Body of pancreas (tissue), 4 donors: ENCODE data around the gene TPSB2. TPM values are rescaled to one million over a fixed set of nuclear protein-coding genes. Genes with fewer than 3 reads are reported as not detected.
A peak's percentile ranks its signal among the peaks of the same experiment; 100 is the strongest.
"Not testable (repeated sequence)": the region's sequence is repeated elsewhere in the genome, so short reads cannot be mapped to it uniquely, and the experiment has no call there.

Experiments
- ATAC-seq: fragments of 150-250 bp; one replicate; pipeline ENCODE4 v1.9.1; 2016
- DNase-seq, 4 donors: peaks; one replicate each; pipeline ENCODE4 v3.0.0-alpha.2; 2019
- H3K27ac ChIP-seq, 4 donors: fragments of 200-600 bp; sonication (generic); 1 replicate in 3 of 4; 2 replicates in 1 of 4; pipeline versions ENCODE4 v1.5.1 to v1.6.1; 2016 to 2019; ENCODE audit warnings: mild to moderate bottlenecking in 1 of 4, mixed read lengths in 1 of 4, moderate library complexity in 1 of 4
- H3K27me3 ChIP-seq, 2 donors: fragments of 200-600 bp; sonication (generic); one replicate each; pipeline ENCODE4 v1.6.0; 2016; ENCODE audit warnings: mild to moderate bottlenecking in 1 of 2
- H3K36me3 ChIP-seq, 2 donors: fragments of 200-600 bp; sonication (generic); replicated peaks in 1 of 2; 2 replicates each; pipeline ENCODE4 v1.5.1; 2016; ENCODE audit warnings: low read depth in 2 of 2; ENCODE audit not compliant: insufficient read depth in 1 of 2
- H3K4me1 ChIP-seq: fragments of 200-600 bp; sonication (generic); one replicate; pipeline ENCODE4 v1.6.0; 2016
- H3K4me3 ChIP-seq, 2 donors: fragments of 200-600 bp; sonication (generic); 1 replicate in 1 of 2; 2 replicates in 1 of 2; pipeline ENCODE4 v1.5.1; 2016 to 2019
- H3K9me3 ChIP-seq, 3 donors: fragments of 200-600 bp; sonication (generic); 1 replicate in 2 of 3; 2 replicates in 1 of 3; pipeline ENCODE4 v1.5.1; 2016
- POLR2A ChIP-seq, 3 donors: fragments of 450-650 bp; IDR thresholded peaks; one replicate each; pipeline ENCODE4 v1.6.1; 2016; ENCODE audit warnings: antibody characterized with exemption in 3 of 3, mild to moderate bottlenecking in 2 of 3
- WGBS, 2 donors: methylation state at CpG; one replicate each; pipeline ENCODE4 v1.1.5; 2017; 5-methylcytosine and 5-hydroxymethylcytosine counted together
- intact Hi-C: fragments of 100-400 bp; cut with DNase I; formaldehyde crosslinking; loops from one replicate; pipeline ENCODE4 v1.15.1; 2023
- total RNA-seq, 2 donors: library from RNA; depleted of rRNA; stranded (reverse); fragments of >200 nt; gene quantifications; one replicate each; pipeline ENCODE4 v1.1.0, GENCODE V29; 2016
- TF ChIP-seq, protein P1 (sequence below), 7 experiments: fragments of 450-650 bp in 4 of 7; fragments of 200-600 bp in 3 of 7; sonication (generic) in 3 of 7; IDR thresholded peaks; one replicate each; pipeline ENCODE4 v1.5.1; 2016 to 2019; ENCODE audit warnings: antibody characterized with exemption in 7 of 7

The TPSB2 gene
- total RNA-seq, 2 donors from 2014 or later, result 4.4 to 21.8 TPM

DNA sequence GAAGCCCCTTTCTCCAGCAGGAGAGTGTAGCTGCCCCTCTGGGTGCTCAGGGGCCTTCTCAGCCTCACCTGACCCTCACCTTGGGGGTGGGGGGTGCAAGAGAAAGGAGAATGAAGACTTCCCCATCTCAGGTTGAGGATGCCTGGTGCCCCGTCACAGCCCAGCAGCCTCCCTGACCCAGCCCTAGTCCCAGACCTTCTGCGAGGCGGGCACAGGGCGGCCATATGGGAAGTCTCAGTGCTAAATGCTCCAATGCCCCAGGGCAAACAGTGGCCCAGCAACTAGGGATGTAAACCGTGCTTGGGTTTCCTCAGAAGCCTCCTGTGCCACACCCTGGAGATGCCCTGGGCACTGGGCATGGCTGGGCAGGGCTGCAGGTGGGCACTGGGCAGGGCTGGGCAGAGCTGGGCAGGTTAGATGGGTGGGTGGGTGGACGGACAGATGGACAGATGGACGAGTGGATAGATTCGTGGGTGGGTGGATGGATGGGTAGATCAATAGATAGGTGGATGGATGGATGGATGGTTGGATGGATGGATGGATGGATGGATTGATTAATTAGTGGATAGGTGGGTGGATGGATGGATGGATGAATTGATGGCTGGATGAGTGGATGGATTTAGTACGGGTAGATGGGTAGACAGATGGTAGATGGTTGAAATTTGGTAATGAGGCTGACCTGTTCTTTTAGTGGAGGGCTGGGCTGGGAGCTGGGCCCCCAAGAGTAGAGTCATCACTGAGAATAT is 42.6 kb upstream of the TPSB2 start:
- intact Hi-C loops, result no loop called here
- WGBS, 2 donors, result 64% methylated on average over 4 to 9 of the region's 9 CpGs

DNA sequence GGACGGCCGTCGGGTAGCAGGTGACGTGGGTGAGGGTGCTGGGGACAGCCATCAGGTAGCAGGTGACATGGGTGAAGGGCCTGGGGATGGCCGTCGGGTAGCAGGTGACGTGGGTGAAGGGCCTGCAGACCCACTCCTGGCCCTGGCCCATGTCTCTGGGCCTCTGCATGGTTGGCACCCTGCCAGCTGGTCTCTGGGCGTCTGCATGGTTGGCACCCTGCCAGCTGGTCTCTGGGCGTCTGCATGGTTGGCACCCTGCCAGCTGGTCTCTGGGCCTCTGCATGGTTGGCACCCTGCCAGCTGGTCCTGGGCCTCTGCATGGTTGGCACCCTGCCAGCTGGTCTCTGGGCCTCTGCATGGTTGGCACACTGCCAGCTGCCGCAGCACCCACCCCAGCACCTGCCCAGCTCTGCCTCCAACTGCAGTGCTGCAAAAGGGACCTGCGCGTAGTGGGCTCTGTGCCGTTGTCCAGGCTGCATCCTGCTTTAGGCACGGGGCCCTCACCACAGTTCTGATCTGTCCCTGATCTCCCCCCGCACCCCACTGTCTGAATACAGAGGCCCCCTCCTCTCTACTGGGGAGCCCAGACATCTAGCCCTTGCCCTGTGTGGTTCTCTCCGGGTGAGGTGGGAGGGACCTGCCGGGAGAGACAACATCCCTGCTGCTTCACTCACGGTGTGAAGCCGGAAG is 41.9 kb upstream of the TPSB2 start:
- peak; percentile 42 to 64 (median 59) for DNase-seq
- H3K27ac ChIP-seq, H3K4me3 ChIP-seq, intact Hi-C loops, H3K36me3 ChIP-seq, H3K27me3 ChIP-seq, H3K9me3 ChIP-seq: not testable (repeated sequence)
- H3K4me1 ChIP-seq, result peaks cover 11% of the 10 kb centered on the region
- peak; percentile 47 for ATAC-seq
- WGBS, 2 donors, result 8 to 12% methylated on average over 11 to 19 of the region's 19 CpGs

More for the DNA sequence above, 42.6 kb upstream of the TPSB2 start:
- Histone ChIP-seq H3K9me3 (no peaks in the 10 kb centered on the region), H3K27ac (no peak overlapping the region), H3K4me3 (no peak overlapping the region), H3K27me3 (no peaks in the 10 kb centered on the region), H3K4me1 (peaks cover 11% of the 10 kb centered on the region), H3K36me3 (no peaks in the 10 kb centered on the region)
- ATAC-seq, result no peak
- no peak for DNase-seq
- TF ChIP-seq, protein P1, sequence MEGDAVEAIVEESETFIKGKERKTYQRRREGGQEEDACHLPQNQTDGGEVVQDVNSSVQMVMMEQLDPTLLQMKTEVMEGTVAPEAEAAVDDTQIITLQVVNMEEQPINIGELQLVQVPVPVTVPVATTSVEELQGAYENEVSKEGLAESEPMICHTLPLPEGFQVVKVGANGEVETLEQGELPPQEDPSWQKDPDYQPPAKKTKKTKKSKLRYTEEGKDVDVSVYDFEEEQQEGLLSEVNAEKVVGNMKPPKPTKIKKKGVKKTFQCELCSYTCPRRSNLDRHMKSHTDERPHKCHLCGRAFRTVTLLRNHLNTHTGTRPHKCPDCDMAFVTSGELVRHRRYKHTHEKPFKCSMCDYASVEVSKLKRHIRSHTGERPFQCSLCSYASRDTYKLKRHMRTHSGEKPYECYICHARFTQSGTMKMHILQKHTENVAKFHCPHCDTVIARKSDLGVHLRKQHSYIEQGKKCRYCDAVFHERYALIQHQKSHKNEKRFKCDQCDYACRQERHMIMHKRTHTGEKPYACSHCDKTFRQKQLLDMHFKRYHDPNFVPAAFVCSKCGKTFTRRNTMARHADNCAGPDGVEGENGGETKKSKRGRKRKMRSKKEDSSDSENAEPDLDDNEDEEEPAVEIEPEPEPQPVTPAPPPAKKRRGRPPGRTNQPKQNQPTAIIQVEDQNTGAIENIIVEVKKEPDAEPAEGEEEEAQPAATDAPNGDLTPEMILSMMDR (IDR thresholded peaks at IDR 0.05), result no peak
- TF ChIP-seq POLR2A (IDR thresholded peaks at IDR 0.05), result no peak

DNA sequence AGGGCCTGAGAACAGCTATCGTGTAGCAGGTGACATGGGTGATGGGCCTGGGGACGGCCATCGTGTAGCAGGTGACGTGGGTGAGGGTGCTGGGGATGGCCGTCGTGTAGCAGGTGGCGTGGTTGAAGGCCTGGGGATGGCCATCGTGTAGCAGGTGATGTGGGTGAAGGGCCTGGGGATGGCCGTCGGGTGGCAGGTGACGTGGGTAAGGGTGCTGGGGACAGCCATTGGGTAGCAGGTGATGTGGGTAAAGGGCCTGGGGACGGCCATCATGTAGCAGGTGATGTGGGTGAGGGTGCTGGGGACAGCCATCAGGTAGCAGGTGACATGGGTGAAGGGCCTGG is 41.4 kb upstream of the TPSB2 start:
- Histone ChIP-seq H3K27ac (no peak overlapping the region), H3K4me1 (peaks cover 11% of the 10 kb centered on the region), H3K36me3 (no peaks in the 10 kb centered on the region), H3K27me3 (no peaks in the 10 kb centered on the region), H3K9me3 (no peaks in the 10 kb centered on the region), H3K4me3 (no peak overlapping the region)
- 65 to 69% methylated on average over 11 of the region's 12 CpGs for WGBS, 2 donors
- ATAC-seq (no peak), DNase-seq (no peak)
- no peak for TF ChIP-seq POLR2A (IDR thresholded peaks at IDR 0.05)
- TF ChIP-seq, protein P1 (IDR thresholded peaks at IDR 0.05), result no peak
- intact Hi-C loops, result no loop called here

DNA sequence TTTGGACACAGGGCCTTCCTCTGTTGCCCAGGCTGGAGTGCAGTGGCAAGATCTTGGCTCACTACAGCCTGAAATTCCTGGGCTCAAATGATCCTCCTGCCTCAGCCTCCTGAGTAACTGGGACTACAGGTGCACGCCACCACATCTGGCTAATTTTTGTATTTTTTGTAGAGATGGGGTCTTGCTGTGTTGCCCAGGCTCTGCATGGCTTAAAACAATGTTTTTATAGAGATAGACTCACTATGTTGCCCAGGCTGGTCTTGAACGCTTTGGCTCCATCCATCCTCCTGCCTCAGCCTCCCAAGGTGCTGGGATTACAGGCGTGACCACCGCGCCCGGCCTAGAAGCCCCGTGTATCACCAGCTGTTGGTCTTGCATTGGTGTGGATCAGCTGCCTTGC is 39.4 kb upstream of the TPSB2 start:
- not testable (repeated sequence) for H3K27ac ChIP-seq, ATAC-seq

DNA sequence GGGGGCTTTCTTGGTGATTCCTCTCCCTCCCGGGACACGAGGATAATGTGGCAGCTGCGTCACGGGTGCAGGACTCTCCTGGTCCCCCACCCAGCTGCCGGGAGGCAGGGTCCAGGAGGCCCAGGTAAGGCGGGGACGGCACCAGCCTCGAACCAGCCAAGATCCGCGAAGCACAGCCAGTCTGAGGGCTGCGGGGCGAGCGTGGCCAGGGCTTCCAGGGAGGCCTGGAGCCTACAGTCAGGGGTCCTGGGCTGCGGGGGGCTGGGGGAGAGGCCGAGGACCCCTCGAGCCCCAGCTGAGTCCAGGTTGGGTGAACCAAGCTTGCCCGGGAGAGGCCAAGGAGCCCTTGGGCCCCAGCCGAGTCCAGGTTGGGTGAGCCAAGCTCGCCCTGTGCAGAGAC is 35.8 kb upstream of the TPSB2 start:
- Histone ChIP-seq H3K27ac (no peak overlapping the region), H3K36me3 (no peaks in the 10 kb centered on the region), H3K4me3 (no peak overlapping the region), H3K27me3 (peaks cover 0 to 5% of the 10 kb centered on the region in 2 donors), H3K4me1 (no peaks in the 10 kb centered on the region), H3K9me3 (no peaks in the 10 kb centered on the region)
- WGBS, 2 donors, result 67 to 80% methylated on average over 1 to 19 of the region's 19 CpGs
- TF ChIP-seq, protein P1 (IDR thresholded peaks at IDR 0.05), result no peak
- TF ChIP-seq POLR2A (IDR thresholded peaks at IDR 0.05), result no peak
- intact Hi-C loops, result no loop called here
- ATAC-seq, result no peak
- DNase-seq, result no peak

More for the DNA sequence above, 39.4 kb upstream of the TPSB2 start:
- H3K27me3 ChIP-seq, H3K9me3 ChIP-seq, H3K4me3 ChIP-seq, intact Hi-C loops, H3K36me3 ChIP-seq, DNase-seq: not testable (repeated sequence)
- H3K4me1 ChIP-seq, result peaks cover 11% of the 10 kb centered on the region
- 90 to 91% methylated on average over 7 of the region's 7 CpGs for WGBS, 2 donors
